ENCODE results near the gene CNN2. TPM values are rescaled to one million over a fixed set of nuclear protein-coding genes. Genes with fewer than 3 reads are reported as not detected.

The CNN2 gene
- total and polyA plus RNA-seq, 2 of the 13 experiments (the other 11 are each of a cell fraction or from before 2014, with no cell fraction given): 63.6 to 70.0 TPM

- TF ChIP-seq ZNF460 (CRISPR knock-in tag; IDR thresholded peaks at IDR 0.05; ENCODE audit: borderline replicate concordance) (no peak), CEBPB (IDR thresholded peaks at IDR 0.05; ENCODE audit: borderline replicate concordance, low read depth, low read length) (no peak), MAFK (conservative IDR thresholded peaks at IDR 0.05 in 1 of 2, IDR thresholded peaks at IDR 0.05 in 1 of 2; ENCODE audit: low read length in 2 of 2) (no peak), ZNF598 (CRISPR knock-in tag; IDR thresholded peaks at IDR 0.05; ENCODE audit: borderline replicate concordance) (no peak), PPARG (CRISPR knock-in tag; conservative IDR thresholded peaks at IDR 0.05) (0 out of 2 replicates have a peak, but pooled peaks have one; percentile 12), ZNF441 (CRISPR knock-in tag; IDR thresholded peaks at IDR 0.05; ENCODE audit: borderline replicate concordance) (peak; percentile 58; the same call in 1 of the 2 replicates), SMAD9 (CRISPR knock-in tag; IDR thresholded peaks at IDR 0.05) (no peak), HOXA3 (CRISPR knock-in tag; IDR thresholded peaks at IDR 0.05) (no peak), ZNF629 (CRISPR knock-in tag; conservative IDR thresholded peaks at IDR 0.05) (peak; percentile 99), PRMT3 (CRISPR knock-in tag; IDR thresholded peaks at IDR 0.05; ENCODE audit: borderline replicate concordance, low read depth) (no peak), POLR2AphosphoS5 (IDR thresholded peaks at IDR 0.05; ENCODE audit: low read depth, low read length) (no peak), ZNF383 (CRISPR knock-in tag; IDR thresholded peaks at IDR 0.05; ENCODE audit: borderline replicate concordance) (no peak), MAX (IDR thresholded peaks at IDR 0.05) (peak; percentile 66), BCL6 (CRISPR knock-in tag; IDR thresholded peaks at IDR 0.05) (no peak), CENPX (CRISPR knock-in tag; IDR thresholded peaks at IDR 0.05) (no peak), ZBTB26 (CRISPR knock-in tag; IDR thresholded peaks at IDR 0.05; ENCODE audit: borderline replicate concordance) (no peak; the same call in 1 of the 2 replicates), XBP1 (CRISPR knock-in tag; IDR thresholded peaks at IDR 0.05) (no peak), ZNF883 (CRISPR knock-in tag; IDR thresholded peaks at IDR 0.05; ENCODE audit: not compliant biosample characterization) (no peak), ZSCAN31 (CRISPR knock-in tag; IDR thresholded peaks at IDR 0.05; ENCODE audit: low read depth) (no peak), NFIC (IDR thresholded peaks at IDR 0.05; ENCODE audit: low read length) (no peak), TCF12 (IDR thresholded peaks at IDR 0.05) (no peak), TCF12 (CRISPR knock-in tag; IDR thresholded peaks at IDR 0.05) (no peak), ZBTB25 (CRISPR knock-in tag; IDR thresholded peaks at IDR 0.05) (no peak), ZNF782 (CRISPR knock-in tag; IDR thresholded peaks at IDR 0.05; ENCODE audit: borderline replicate concordance) (no peak)
- TF ChIP-seq, protein P1, sequence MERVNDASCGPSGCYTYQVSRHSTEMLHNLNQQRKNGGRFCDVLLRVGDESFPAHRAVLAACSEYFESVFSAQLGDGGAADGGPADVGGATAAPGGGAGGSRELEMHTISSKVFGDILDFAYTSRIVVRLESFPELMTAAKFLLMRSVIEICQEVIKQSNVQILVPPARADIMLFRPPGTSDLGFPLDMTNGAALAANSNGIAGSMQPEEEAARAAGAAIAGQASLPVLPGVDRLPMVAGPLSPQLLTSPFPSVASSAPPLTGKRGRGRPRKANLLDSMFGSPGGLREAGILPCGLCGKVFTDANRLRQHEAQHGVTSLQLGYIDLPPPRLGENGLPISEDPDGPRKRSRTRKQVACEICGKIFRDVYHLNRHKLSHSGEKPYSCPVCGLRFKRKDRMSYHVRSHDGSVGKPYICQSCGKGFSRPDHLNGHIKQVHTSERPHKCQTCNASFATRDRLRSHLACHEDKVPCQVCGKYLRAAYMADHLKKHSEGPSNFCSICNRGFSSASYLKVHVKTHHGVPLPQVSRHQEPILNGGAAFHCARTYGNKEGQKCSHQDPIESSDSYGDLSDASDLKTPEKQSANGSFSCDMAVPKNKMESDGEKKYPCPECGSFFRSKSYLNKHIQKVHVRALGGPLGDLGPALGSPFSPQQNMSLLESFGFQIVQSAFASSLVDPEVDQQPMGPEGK (CRISPR knock-in tag; IDR thresholded peaks at IDR 0.05): peak; percentile 74
- TF ChIP-seq, protein P2, sequence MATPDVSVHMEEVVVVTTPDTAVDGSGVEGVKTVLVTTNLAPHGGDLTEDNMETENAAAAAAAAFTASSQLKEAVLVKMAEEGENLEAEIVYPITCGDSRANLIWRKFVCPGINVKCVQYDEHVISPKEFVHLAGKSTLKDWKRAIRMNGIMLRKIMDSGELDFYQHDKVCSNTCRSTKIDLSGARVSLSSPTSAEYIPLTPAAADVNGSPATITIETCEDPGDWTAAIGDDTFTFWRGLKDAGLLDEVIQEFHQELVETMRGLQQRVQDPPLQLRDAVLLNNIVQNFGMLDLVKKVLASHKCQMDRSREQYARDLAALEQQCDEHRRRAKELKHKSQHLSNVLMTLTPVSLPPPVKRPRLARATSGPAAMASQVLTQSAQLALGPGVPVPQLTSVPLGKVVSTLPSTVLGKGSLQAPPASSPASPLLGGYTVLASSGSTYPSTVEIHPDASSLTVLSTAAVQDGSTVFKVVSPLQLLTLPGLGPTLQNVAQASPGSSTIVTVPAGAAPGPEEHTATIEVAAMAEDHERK (CRISPR knock-in tag; IDR thresholded peaks at IDR 0.05; ENCODE audit: low read depth): no peak
Measured at GRCh38 chr19:1066748-1067340, 40.4 kb downstream of the CNN2 start, which contains the start of gene ARHGAP45 (continued).

Data from HepG2 (cell line).